Activated T-helper 1 cell treated with anti-CD3 and anti-CD28 coated beads, Interleukin-12 subunit alpha, Interleukin-12 subunit beta, Interleukin-2, Interleukin-4 antibody, amounts not matched to agents 30 ng/mL and 10 ng/mL and 1 ng/mL, durations not matched to agents 14 hours and 24 hours and 36 hours (primary cell): Measurements from ENCODE around the gene STAP2. TPM values are rescaled to one million over a fixed set of nuclear protein-coding genes. Genes with fewer than 3 reads are reported as not detected.

Experiments used
- DNase-seq: peaks from one replicate; pipeline ENCODE4 v3.0.0; 2021; ENCODE audit warnings: low spot score
- H3K27ac Mint-ChIP-seq: one replicate; pipeline ENCODE4 v1.8.0; 2021; ENCODE audit warnings: mild to moderate bottlenecking, mixed read lengths
- H3K27me3 Mint-ChIP-seq: one replicate; pipeline ENCODE4 v1.8.0; 2022; ENCODE audit warnings: mild to moderate bottlenecking, moderate library complexity, mixed read lengths; ENCODE audit not compliant: insufficient read depth
- H3K36me3 Mint-ChIP-seq: one replicate; pipeline ENCODE4 v1.8.0; 2021; ENCODE audit warnings: low read depth, mixed read lengths
- H3K4me1 Mint-ChIP-seq: one replicate; pipeline ENCODE4 v1.8.0; 2021; ENCODE audit warnings: low read depth, mixed read lengths
- H3K4me3 Mint-ChIP-seq: one replicate; pipeline ENCODE4 v1.8.0; 2021; ENCODE audit warnings: mild to moderate bottlenecking, moderate library complexity, mixed read lengths
- H3K9me3 Mint-ChIP-seq: one replicate; pipeline ENCODE4 v1.8.0; 2021; ENCODE audit warnings: mixed read lengths
- intact Hi-C: fragments of 100-400 bp; cut with micrococcal nuclease; formaldehyde crosslinking; loops from one replicate; pipeline ENCODE4 v1.15.1; 2024
- total RNA-seq: library from RNA; stranded (reverse); gene quantifications from 2 replicates; pipeline ENCODE4 v1.2.3, GENCODE V29; 2022

Gene STAP2
- total RNA-seq, 1 donor from 2014 or later: 15.0 TPM

GRCh38 chr19:4304538-4305256, 33.9 kb downstream of the STAP2 start, which contains the start of gene FSD1:
TSS of gene FSD1 (plus strand) at chr19:4304598. CDS start at chr19:4304747, 149 bp downstream.
- intact Hi-C loops: loop anchor here (1.0 to 5.0 kb wide), 4 partner anchors 24 to 58 kb away; partner anchors contain the start of gene YJU2
- H3K27me3 Mint-ChIP-seq: no peaks in the 10 kb centered on the region
- peaks cover 31% of the 10 kb centered on the region for H3K4me1 Mint-ChIP-seq
- peak within 1 kb of the TSS; percentile 81 for H3K4me3 Mint-ChIP-seq
- no peaks in the 10 kb centered on the region for H3K9me3 Mint-ChIP-seq
- peak; percentile 76 for DNase-seq
- peaks cover 2% of the 10 kb centered on the region for H3K36me3 Mint-ChIP-seq
- H3K27ac Mint-ChIP-seq: peak within 1 kb of the TSS; percentile 70

- Mint-ChIP-seq H3K36me3 (peaks cover 2% of the 10 kb centered on the region), H3K9me3 (no peaks in the 10 kb centered on the region), H3K4me1 (peaks cover 34% of the 10 kb centered on the region), H3K4me3 (peak overlapping the region; percentile 78), H3K27ac (peak overlapping the region; percentile 70), H3K27me3 (no peaks in the 10 kb centered on the region)
- intact Hi-C loops: loop anchor here (1.0 to 5.0 kb wide), 4 partner anchors 24 to 57 kb away; partner anchors contain the start of gene YJU2
- no peak for DNase-seq
Measured at GRCh38 chr19:4303819-4304537, 34.6 kb downstream of the STAP2 start.

GRCh38 chr19:4302243-4302640, 36.4 kb downstream of the STAP2 start, which contains the start of gene TMIGD2:
TSS of gene TMIGD2 (minus strand) at chr19:4302389. CDS start at chr19:4302385, 4 bp downstream.
- Mint-ChIP-seq H3K4me1 (peaks cover 45% of the 10 kb centered on the region), H3K27me3 (no peaks in the 10 kb centered on the region), H3K9me3 (no peaks in the 10 kb centered on the region), H3K27ac (peak within 1 kb of the TSS; percentile 86), H3K4me3 (peak within 1 kb of the TSS; percentile 84), H3K36me3 (peaks cover 2% of the 10 kb centered on the region)
- intact Hi-C loops: loop anchor here (5.0 kb wide), 1 partner anchor 35 kb away; no protein-coding TSS in a partner anchor
- DNase-seq: no peak

GRCh38 chr19:4301590-4302242, 36.9 kb downstream of the STAP2 start:
- Mint-ChIP-seq H3K9me3 (no peaks in the 10 kb centered on the region), H3K27ac (peak overlapping the region; percentile 86), H3K36me3 (peaks cover 2% of the 10 kb centered on the region), H3K4me1 (peaks cover 45% of the 10 kb centered on the region), H3K27me3 (no peaks in the 10 kb centered on the region), H3K4me3 (peak overlapping the region; percentile 84)
- no peak for DNase-seq
- intact Hi-C loops: loop anchor here (5.0 kb wide), 1 partner anchor 34 kb away; no protein-coding TSS in a partner anchor

- Mint-ChIP-seq H3K9me3 (no peaks in the 10 kb centered on the region), H3K27me3 (no peaks in the 10 kb centered on the region), H3K4me1 (peaks cover 45% of the 10 kb centered on the region), H3K4me3 (peak overlapping the region; percentile 69), H3K36me3 (no peaks in the 10 kb centered on the region), H3K27ac (peak overlapping the region; percentile 41)
- no peak for DNase-seq
- intact Hi-C loops: loop anchor here (5.0 kb wide), 1 partner anchor 33 kb away; no protein-coding TSS in a partner anchor
Measured at GRCh38 chr19:4300589-4300988, 38.0 kb downstream of the STAP2 start.

- DNase-seq: no peak
- intact Hi-C loops: no loop called here
- H3K27ac Mint-ChIP-seq: peak overlapping the region; percentile 73
- H3K4me1 Mint-ChIP-seq: peaks cover 41% of the 10 kb centered on the region
- H3K4me3 Mint-ChIP-seq: peak overlapping the region; percentile 46
- H3K36me3 Mint-ChIP-seq: no peaks in the 10 kb centered on the region
- no peaks in the 10 kb centered on the region for H3K27me3 Mint-ChIP-seq
- H3K9me3 Mint-ChIP-seq: no peaks in the 10 kb centered on the region
Measured at GRCh38 chr19:4298810-4299550, 39.6 kb downstream of the STAP2 start.

- H3K36me3 Mint-ChIP-seq: no peaks in the 10 kb centered on the region
- H3K4me3 Mint-ChIP-seq: no peak overlapping the region
- peak overlapping the region; percentile 73 for H3K27ac Mint-ChIP-seq
- DNase-seq: peak; percentile 4
- H3K4me1 Mint-ChIP-seq: peaks cover 36% of the 10 kb centered on the region
- intact Hi-C loops: no loop called here
- no peaks in the 10 kb centered on the region for H3K27me3 Mint-ChIP-seq
- no peaks in the 10 kb centered on the region for H3K9me3 Mint-ChIP-seq
Measured at GRCh38 chr19:4297901-4298809, 40.5 kb downstream of the STAP2 start.

GRCh38 chr19:4295972-4296771, 42.5 kb downstream of the STAP2 start:
- no peak for DNase-seq
- Mint-ChIP-seq H3K9me3 (no peaks in the 10 kb centered on the region), H3K27ac (no peak overlapping the region), H3K36me3 (no peaks in the 10 kb centered on the region), H3K4me3 (no peak overlapping the region), H3K27me3 (no peaks in the 10 kb centered on the region), H3K4me1 (peaks cover 18% of the 10 kb centered on the region)
- intact Hi-C loops: no loop called here

- H3K27me3 Mint-ChIP-seq: no peaks in the 10 kb centered on the region
- no peak overlapping the region for H3K4me3 Mint-ChIP-seq
- H3K9me3 Mint-ChIP-seq: no peaks in the 10 kb centered on the region
- no peak for DNase-seq
- peaks cover 13% of the 10 kb centered on the region for H3K4me1 Mint-ChIP-seq
- intact Hi-C loops: no loop called here
- no peak overlapping the region for H3K27ac Mint-ChIP-seq
- H3K36me3 Mint-ChIP-seq: no peaks in the 10 kb centered on the region
Measured at GRCh38 chr19:4294389-4294788, 44.2 kb downstream of the STAP2 start.

GRCh38 chr19:4292515-4292914, 46.1 kb downstream of the STAP2 start:
- no peak for DNase-seq
- Mint-ChIP-seq H3K4me1 (no peaks in the 10 kb centered on the region), H3K9me3 (no peaks in the 10 kb centered on the region), H3K27ac (no peak overlapping the region), H3K27me3 (no peaks in the 10 kb centered on the region), H3K36me3 (no peaks in the 10 kb centered on the region), H3K4me3 (no peak overlapping the region)
- intact Hi-C loops: no loop called here

GRCh38 chr19:4291184-4291732, 47.4 kb downstream of the STAP2 start:
- Mint-ChIP-seq H3K36me3 (no peaks in the 10 kb centered on the region), H3K9me3 (no peaks in the 10 kb centered on the region), H3K4me3 (no peak overlapping the region), H3K27me3 (no peaks in the 10 kb centered on the region), H3K4me1 (no peaks in the 10 kb centered on the region), H3K27ac (no peak overlapping the region)
- DNase-seq: no peak
- intact Hi-C loops: no loop called here
